T-helper 2 cell treated with Interferon-gamma antibody and Interleukin-4, amounts not matched to agents 100 ng/mL and 5 ng/mL, for 36 hours (primary cell): ENCODE measurements around the gene SCYL3. TPM values are rescaled to one million over a fixed set of nuclear protein-coding genes. Genes with fewer than 3 reads are reported as not detected.
"Not testable (repeated sequence)": the region's sequence is repeated elsewhere in the genome, so short reads cannot be mapped to it uniquely, and the experiment has no call there.

ENCODE experiments used
- intact Hi-C: fragments of 100-400 bp; cut with micrococcal nuclease; formaldehyde crosslinking; loops from one replicate; pipeline ENCODE4 v1.15.1; 2023
- total RNA-seq: library from RNA; stranded (reverse); gene quantifications from 2 replicates; pipeline ENCODE4 v1.2.3, GENCODE V29; 2022

SCYL3 gene, protein sequence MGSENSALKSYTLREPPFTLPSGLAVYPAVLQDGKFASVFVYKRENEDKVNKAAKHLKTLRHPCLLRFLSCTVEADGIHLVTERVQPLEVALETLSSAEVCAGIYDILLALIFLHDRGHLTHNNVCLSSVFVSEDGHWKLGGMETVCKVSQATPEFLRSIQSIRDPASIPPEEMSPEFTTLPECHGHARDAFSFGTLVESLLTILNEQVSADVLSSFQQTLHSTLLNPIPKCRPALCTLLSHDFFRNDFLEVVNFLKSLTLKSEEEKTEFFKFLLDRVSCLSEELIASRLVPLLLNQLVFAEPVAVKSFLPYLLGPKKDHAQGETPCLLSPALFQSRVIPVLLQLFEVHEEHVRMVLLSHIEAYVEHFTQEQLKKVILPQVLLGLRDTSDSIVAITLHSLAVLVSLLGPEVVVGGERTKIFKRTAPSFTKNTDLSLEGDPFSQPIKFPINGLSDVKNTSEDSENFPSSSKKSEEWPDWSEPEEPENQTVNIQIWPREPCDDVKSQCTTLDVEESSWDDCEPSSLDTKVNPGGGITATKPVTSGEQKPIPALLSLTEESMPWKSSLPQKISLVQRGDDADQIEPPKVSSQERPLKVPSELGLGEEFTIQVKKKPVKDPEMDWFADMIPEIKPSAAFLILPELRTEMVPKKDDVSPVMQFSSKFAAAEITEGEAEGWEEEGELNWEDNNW
- 13.4 and 14.2 TPM in 2 replicates for total RNA-seq

DNA sequence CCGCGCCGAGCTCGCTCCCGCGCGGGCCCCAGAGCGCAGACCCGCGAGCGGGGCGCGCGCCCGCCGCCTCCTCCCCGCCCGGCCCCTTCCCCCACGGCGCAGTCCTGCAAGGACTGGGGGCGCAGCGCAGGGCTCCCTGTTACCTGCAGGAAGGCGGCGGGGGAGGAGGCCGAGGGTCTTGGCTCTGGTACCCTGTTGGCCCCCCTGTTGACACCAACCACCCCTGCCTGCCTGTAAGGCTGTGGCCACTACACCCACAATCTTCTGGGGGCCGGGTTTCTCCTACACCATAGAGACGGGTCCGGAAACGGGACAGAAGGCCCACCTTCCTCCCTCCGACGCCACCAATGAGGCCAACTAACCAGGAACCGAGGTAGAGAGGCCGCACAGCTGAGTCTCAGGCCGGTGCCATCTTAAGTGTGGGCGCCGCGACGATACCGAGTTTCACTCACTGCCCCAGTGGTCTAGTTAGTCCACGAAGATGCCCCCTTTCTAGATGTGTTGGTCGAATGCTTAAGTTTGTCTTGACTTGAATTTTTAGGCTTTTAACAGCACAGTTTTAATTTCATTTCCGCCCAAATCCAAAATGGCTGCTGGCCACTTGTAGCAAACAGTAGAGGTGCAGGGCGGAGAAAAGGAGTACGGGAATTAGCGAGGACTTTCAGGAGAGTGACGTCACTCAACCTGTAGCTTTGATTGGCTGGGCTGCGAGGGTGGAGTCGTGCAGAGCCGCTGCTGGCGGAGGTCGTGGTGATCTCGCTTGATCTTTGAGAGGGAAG is at the start of gene SCYL3:
SCYL3 (minus strand) TSS at position 252 of the 779 bp plus-strand sequence. CDS start 5,056 bp downstream, outside the sequence.
- intact Hi-C loops: loop anchor here (1.0 to 10.0 kb wide), 13 partner anchors 32 to 1957 kb away; partner anchors contain the start of genes DCAF6, F5, GORAB and KIFAP3

DNA sequence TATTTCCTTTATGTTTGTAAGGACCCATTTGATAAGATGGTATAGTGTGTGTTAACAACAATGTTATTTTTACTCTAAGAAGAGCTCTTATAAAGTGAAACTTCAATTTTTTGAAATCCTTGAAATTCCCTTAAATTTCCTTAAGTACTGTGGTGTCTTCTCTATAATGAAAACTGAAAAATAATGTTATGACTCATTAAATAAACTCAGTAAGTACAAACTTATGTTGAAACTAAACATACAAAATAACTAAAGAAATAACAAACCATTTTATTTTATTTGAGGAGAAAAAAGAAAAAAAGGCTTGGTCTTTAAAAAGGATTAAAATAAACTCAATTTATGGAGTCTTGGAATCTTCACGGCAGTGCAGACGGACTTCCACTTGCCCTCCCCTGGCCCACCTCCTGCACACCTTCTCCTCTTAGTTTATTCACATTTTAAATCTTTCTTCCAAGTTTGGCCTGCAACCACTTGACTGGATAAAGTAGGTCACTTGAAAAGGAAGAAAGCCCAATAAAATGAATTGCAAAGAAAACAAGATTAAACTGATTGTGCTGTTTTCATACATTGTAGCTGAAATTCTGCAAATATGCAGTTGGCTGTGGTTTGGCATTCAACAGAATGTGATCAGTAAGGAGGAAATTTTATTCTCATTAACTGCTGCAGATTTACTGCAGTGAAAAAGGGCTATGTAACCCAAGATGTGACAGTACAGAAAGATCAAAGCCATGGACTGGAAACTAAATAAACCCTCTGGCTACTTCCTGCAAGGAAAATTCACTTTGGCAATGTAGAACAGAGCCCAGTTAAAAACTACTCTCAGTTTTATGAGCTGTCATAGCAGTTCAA is 48.5 kb upstream of the SCYL3 start:
- intact Hi-C loops: no loop called here

- intact Hi-C loops: no loop called here
These were observed 40.5 kb upstream of the SCYL3 start for GRCh38 chr1:169933984-169934725.

DNA sequence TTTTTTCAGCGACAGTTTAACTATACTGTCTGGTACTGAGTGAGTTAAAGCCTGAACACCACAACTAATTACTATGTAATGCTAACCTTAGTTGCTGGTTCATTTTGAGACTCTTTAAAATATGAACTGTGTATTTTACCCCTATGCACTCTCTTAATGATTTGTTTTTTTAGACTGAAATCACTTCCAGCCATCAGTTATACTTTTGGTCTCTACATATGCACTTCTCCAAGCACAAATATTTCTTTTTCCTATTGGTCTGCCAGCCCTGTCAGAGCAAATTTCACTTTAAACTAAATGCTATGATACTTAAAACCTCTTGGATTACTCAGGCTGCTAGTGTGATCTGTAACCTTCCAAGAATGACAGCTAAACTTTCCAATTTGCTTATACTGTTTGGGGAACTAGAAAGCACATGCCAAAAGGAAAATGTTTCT is 38.1 kb upstream of the SCYL3 start:
- intact Hi-C loops: no loop called here

DNA sequence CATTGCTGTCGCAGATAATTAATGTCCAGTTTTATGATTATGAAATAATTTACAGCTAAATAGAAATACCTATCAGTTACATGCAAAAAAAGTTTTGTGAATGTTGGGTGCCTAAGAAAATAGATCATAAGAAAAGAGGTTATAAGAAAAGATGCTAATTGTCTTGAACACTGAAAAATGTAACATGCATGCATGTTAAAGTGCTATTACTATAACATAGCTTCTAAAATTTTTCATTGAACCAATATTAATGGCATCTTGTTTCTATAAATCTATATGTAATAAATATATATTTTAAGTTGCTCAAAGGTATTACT is 35.5 kb upstream of the SCYL3 start:
- intact Hi-C loops: loop anchor here (1.0 to 5.0 kb wide), 7 partner anchors 143 to 1383 kb away; partner anchors contain the start of genes FMO4, GORAB and KIFAP3

- intact Hi-C loops: loop anchor here (1.0 to 5.0 kb wide), 7 partner anchors 144 to 1384 kb away; partner anchors contain the start of genes FMO4, GORAB and KIFAP3
These were observed 34.9 kb upstream of the SCYL3 start for GRCh38 chr1:169928438-169929209.

GRCh38 chr1:169925505-169926482 is 32.1 kb upstream of the SCYL3 start:
- intact Hi-C loops: loop anchor here (1.0 to 5.0 kb wide), 5 partner anchors 17 to 1387 kb away; partner anchors contain the start of genes FMO4, GORAB, KIFAP3 and SCYL3

DNA sequence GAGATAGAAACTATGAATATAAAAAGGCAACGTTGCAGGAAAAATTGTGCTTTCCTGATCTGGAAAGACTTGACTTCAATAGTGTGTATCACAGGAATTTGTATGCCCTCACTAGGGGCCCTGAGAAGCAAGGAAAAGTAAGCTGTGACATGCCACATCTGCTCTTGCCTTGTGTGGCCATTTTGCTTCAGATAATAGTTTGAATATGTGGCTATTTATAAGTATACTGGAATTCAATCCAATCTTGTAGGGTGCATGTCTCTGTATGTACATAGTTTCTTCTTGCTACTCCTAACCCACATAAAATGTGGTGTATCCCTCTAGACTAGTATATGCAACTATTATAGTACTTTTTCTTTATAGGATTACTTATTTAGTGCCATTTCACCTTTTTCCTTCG is 31.1 kb upstream of the SCYL3 start:
- intact Hi-C loops: loop anchor here (5.0 kb wide), 3 partner anchors 147 to 1387 kb away; partner anchors contain the start of genes FMO4, GORAB and KIFAP3

DNA sequence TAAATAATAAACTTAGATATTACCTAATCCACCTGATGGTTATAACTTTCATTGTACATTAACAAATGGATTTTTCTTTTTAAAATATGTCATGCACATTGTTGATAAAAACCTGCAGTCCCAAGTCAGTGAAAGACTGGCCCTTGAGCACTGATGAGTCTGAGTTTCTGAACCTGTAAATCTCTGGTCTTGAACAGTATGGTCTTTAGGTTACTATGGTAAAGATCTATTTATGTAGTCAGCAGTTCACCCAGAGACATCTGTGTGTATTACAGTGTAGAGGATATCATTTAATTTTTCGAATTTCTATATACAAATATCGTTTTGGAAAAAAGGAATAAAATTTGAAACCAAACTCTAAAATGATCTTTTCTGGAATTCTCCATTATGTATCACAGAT is 30.4 kb upstream of the SCYL3 start:
- intact Hi-C loops: no loop called here

- intact Hi-C loops: no loop called here
These were observed 27.4 kb upstream of the SCYL3 start for GRCh38 chr1:169921080-169921479.

DNA sequence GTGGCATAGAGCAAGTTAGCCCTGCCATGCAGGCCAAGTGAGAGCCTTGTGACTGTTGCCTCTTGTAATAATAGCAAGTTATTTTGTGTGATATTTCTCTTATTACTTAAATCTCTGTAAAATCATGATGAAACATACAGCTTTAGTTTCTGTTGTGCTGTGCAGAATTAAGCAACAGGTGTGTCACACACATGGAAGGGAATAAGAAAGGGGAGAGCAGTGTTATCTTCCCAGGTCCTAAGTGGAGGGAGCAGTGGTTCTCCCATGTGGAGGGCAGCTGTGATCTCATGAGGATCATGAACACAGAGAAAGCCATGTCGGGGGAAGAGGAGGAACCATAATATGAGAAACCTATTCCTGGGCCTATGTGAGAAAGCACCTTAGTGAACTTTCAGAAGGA is 25.2 kb upstream of the SCYL3 start:
- intact Hi-C loops: no loop called here

DNA sequence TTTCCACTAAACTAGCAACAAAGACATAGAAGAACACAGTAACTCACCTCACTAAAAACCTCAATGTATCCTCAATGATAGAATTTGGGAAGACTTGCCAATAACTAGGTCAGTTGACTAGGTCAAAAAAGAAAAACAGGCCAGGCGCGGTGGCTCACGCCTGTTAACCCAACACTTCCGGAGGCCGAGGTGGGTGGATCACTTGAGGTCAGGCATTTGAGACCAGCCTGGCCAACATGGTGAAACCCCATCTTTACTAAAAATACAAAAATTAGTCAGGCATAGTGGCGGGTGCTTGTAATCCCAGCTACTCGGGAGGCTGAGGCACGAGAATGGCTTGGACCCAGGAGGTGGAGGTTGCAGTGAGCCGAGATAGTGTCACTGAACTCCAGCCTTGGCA is 24.5 kb upstream of the SCYL3 start:
- intact Hi-C loops: not testable (repeated sequence)

GRCh38 chr1:169915150-169915549 is 21.5 kb upstream of the SCYL3 start:
- intact Hi-C loops: no loop called here

- intact Hi-C loops: no loop called here
These were observed 20.8 kb upstream of the SCYL3 start for GRCh38 chr1:169914531-169914930.

DNA sequence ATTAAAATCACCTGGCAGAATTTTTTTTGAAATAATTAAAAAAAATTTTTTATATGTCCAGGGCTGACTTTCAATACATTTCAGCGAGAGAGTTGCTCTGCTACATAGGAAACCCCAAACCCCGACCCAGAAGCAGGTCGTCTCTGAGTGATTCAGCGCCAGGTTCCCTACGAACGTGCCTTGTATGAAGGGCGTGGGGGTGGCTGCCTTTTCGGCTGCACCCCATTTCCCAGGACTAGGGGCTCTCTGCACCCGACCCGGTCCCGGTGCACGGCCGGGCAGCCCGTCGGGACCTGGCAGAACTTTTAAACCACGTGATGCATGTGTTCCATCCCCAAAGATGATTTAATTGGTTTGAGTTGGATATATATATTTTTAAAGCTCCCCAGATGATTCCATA is 15.8 kb upstream of the SCYL3 start:
- intact Hi-C loops: no loop called here

DNA sequence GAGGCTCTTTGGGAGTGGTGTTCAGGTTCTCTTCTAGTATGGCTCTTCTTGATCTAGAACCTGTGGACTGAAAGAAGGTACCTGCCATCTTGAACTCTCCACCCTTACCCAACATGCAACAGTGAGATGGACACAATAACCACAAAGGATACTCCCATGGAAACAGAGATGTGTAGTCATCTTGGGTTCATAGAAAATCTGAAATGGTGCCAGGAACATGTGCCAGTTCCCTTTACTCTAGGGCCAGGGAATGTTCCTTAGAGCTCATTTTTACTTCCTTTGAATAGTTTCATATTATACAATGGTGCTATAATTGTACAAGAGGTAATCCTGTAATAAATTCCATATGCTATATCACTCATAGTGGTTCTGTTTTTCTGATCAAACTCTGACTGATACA is 13.2 kb upstream of the SCYL3 start:
- intact Hi-C loops: no loop called here

GRCh38 chr1:169904834-169905233 is 11.1 kb upstream of the SCYL3 start:
- intact Hi-C loops: no loop called here

DNA sequence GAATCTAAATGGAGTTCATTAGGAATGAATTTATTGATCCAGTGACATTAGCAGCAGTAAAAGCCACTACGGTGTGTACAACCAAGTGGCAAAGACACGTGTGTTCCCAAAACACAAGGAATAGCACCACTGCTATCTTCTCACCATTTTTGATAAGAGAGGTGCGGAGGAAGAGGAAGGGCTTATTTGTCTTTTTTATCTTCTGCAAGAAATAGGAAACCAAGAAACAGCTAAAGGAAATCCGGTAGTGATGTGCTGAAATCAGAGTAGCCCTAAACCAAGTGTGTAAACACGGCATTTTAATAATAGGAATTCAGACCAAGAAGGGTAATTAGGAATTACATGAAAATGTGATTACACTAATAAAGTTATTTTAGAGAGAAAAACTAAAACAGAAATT is 9.1 kb upstream of the SCYL3 start:
- intact Hi-C loops: no loop called here
